Stimulated activated CD8-positive, alpha-beta memory T cell treated with anti-CD3 and anti-CD28 coated beads, Interleukin-12 subunit alpha, Interleukin-12 subunit beta, amount 100 ng/mL, for 1 hour (primary cell): ENCODE measurements around the gene SMARCAL1.

Experiments used
- DNase-seq: peaks from one replicate; pipeline ENCODE4 v3.0.0-alpha.2; 2020; ENCODE audit warnings: low read depth

Gene SMARCAL1

DNA sequence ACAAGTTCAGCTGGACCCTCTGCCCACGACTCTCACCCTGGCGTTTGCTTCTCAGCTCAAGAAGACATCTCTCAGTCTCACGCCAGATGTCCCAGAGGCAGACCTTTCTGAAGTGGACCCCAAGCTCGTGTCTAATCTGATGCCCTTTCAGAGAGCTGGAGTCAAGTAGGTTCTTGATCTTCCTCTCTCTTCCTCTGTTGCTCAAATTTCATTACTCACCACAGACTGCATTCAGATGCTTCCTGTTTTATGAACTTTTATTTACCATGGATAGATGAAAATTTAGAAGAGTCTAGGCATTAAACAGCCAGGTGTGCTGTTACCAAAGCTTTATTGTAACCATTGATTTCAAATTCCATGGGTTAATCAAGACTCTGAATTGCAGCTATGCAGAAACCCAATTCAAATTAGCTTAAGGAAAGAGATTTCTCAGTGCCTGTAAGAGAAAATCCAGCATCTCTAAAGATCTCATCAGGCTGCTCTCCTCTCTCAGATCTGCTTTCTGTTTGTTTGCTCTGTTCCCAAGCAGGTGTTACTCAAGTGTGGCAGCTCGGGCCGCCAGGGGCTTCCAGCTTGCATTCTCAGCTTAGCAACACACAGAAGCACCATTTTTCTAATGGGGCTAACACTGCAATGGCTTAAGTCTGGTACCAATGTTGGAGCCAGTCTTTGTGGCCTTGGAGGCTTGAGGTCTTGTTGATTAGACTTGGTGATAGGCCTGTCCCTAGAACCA, 16.5 kb downstream of the SMARCAL1 start:
- no peak for DNase-seq

GRCh38 chr2:216429428-216429827, 17.1 kb downstream of the SMARCAL1 start:
- DNase-seq = no peak

DNA sequence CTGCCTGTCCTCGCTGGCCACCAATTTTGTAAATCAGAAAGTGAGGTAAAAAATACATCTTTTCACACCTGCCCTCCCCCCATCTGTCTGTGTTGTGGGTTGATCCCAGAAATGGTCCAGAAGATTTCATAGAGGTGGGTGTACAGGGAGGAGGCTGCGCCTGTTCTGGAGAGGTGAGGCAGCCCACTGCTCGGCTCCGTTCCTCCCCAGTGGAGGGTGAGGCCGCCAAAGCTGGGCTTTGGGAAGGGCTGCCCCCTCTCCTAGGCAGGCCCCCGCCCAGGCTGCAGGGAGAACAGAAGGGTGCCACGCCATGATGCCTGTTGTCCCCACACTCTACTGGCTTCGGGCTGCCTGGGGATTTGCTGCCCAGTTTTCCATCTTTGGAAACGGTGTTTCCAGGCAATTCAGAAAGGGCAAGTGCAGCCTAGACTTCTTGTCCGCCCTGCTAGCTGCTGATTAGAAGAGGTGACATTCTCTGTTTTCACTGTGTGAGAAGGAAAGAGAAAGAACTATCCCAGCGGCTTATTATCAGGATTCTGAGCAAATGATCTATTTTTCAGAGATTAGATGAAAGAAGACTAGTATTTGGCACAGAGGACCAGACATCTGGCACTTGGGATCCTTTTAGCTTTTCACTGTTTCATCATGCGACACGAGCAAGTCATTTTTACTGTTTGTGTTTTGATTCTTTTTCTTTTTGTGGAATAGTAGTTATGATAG, 18.7 kb downstream of the SMARCAL1 start:
- DNase-seq = no peak

- no peak for DNase-seq
Observed at GRCh38 chr2:216431531-216431856, 19.2 kb downstream of the SMARCAL1 start.

DNA sequence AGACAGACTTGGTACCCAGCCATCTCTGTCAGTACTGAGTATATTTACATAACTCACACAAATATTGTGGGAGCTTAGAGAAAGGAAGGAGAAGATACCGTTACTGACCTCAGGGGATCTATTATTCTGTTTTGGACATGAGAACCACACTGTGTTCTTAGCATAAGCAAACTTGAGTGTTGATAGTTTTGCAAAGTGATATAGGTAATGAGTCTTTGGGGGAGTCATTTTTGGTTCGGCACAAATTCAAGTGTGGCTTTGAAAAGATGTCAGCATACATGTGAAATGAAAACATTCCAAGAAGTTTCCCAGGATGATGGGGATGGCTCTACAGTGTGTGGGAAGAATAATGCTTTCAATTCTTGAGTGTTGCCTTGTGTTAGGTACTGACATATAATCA, 24.1 kb downstream of the SMARCAL1 start:
- DNase-seq = no peak

DNA sequence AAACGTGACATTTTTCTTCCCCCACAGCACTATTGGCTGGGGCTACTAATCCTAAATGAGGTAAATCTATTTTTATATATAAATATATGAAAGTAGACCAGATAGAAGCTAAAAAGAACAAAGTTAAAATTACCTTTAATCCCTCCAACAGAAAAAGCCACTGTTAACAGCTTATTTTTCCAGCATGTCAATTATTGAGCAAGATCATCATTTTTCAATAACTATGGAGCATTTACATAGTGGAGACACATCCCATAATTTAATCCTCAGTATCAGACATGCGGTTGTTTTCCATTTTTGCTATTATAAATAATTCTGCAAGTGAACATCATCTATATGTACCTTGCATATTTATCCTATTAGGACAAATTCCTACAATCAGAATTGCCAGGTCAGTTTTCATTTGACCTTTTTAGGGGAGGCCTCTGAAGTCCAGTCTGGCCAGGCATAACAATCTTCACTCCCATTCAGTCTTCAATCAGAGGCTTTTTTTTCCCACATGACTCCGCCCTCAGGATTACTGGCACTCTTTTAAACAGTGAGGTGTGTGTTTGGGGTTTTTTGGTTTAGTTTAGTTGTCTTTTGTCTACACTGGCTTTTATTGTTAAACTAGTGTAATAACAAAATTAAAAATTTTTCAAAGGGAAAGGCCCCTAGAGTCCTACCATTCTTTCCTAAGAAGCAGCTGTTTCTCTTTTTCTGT, 29.2 kb downstream of the SMARCAL1 start:
- DNase-seq = no peak

GRCh38 chr2:216445501-216445900, 33.2 kb downstream of the SMARCAL1 start:
- no peak for DNase-seq

DNA sequence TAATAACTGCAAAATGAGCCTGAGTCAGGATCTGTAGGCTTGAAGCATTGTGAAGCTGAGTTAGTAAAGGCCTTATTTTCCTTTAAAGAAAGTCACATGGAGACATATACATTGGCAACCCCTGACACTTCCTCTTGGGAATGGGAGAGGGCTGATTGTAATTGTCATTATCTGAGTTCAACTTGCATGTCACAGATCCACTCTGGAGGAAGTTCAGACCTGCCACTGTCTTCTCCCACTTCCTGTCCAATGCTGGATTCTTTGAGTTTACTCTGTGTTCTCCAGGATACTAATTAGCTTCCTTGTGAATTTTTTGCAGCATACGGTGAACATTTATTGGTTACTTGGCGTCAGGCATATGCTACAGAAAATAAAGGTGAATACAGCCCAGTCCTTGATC, 34.1 kb downstream of the SMARCAL1 start:
- DNase-seq = no peak

DNA sequence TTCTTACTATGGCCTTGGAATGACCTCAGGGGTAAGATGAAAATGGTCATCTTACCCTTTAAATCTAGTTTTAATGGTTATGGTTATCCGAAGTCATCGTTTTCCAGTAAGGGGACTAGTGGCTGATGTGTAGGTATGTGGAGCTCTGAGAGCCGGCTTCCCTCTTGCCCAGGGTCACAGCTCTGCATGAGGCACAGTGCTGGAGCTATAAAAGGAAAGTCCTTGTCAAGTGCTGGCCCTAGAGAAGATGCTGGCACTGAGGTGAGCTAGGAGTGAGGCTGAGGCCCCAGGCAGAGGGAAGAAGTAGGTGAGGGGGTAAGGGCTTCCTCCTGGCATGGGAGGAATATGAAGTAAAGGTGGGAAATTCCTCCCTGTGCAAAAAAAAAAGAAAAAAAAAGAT, 35.0 kb downstream of the SMARCAL1 start:
- DNase-seq = no peak

DNA sequence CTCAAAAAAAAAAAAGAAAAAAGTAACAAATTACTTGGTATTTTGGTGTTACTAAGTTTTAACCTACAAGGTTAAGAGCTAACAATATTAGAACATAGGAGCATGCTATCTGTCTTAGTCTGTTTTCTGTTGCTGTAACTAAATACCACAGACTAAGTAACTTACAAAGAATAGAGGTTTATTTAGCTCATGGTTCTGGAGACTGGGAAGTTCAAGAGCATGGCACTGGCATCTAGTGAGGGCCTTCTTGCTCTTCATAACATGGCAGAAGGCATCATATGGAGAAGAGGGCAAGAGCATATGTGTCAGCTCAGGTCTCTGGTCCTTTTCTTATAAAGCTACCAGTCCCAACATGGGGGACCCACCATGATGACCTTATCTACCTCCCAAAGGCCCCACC, 36.5 kb downstream of the SMARCAL1 start:
- no peak for DNase-seq

DNA sequence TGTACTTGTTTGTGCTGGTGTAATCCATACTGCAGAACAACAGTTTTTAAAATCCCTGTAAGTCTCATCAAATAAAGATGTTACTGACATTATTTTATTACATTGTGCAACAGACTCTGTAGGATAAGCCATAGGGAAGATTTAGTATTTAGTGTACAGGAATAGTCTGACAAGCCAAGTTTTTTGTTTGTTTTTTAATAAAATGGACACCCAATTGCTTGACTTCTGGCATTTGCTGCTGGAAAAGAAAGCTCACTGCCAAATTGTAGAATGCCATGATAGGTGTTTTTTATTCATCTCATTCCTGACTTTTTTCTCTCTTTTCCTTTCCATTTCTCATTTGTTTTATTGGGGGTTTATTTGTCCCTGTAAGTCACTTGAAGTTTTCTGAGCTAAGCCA, 38.1 kb downstream of the SMARCAL1 start:
- DNase-seq = no peak

DNA sequence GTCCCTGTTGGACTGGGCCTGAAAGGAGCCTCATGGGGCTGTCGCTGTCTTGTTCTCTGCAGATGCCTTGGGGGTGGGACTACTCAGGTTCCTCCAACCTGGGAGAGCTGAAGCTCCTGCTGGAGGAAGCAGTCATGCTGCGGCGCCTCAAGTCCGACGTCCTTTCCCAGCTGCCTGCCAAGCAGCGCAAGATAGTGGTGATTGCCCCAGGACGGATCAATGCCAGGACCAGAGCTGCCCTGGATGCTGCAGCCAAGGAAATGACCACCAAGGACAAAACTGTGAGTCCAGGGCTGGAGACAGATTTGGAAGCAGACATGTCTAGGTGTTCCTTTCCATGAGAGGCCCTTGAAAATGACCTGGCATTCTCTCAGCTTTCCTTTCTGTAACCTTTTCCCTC, 38.5 kb downstream of the SMARCAL1 start:
- no peak for DNase-seq

- no peak for DNase-seq
Observed at GRCh38 chr2:216453955-216454614, 41.8 kb downstream of the SMARCAL1 start.

DNA sequence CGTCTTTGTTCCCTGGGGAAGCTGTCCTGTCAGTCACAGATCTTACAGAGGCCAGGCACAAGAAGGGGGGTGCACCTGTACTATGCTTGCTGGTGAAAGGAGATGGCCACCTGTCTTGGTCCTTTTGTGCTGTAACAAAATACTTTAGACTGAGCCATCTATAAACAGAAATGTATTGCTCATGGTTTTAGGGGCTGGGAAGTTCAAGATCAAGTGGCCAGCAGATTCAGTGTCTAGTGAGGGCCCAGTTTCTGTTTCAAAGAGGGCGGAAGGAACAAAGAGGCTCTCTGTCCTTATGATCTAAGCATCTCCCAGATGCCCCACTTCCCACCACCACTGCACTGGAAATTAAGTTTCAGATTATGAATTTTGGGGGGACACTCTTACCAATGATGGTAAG, 50.9 kb downstream of the SMARCAL1 start:
- DNase-seq = no peak

DNA sequence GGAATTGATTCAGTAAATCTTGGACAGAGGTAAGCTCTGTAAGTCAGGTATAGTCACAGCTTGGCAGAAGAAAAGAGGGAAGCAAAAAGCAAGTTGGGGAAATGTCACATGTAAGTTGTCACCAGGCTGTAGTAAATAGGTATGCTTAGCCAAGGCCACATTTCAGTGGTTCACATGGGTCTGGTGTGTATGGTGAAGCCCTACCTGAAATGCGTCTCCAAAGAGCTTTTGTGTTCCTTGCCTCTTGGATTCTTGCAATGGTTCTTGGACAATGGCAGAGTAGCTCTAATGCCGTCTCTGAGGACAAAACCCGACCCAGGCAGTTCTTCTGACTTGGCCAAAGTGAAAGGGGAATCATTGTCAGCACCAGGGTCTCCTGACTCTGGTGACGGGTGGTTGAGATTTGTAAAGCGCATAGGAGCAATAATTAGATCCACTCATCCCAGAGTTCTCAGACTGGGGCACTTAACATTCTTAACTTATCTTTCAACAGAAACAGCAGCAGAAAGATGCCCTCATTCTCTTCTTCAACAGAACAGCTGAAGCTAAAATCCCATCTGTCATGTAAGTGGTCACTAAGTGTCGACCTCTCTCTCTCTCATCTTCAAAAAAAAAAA, 51.9 kb downstream of the SMARCAL1 start:
- no peak for DNase-seq

- no peak for DNase-seq
Observed at GRCh38 chr2:216465579-216466195, 53.4 kb downstream of the SMARCAL1 start.

DNA sequence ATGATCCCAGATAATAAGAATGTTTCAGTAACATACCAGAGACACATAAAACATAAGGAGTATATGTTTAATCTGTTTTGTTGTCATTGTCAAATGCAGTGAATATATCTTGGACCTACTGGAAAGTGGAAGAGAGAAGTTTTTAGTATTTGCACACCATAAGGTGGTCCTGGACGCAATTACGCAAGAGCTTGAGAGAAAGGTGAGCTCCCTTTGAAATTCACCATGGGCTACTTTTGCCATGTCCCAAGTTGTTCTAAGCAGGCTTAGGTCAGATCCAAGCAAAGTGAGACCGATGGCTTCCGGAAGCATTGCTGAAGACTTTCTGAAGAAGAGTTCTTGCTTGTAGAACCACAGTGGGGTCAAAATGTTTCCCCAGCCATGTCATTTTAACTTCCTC, 55.6 kb downstream of the SMARCAL1 start:
- DNase-seq = no peak

- DNase-seq = no peak
Observed at GRCh38 chr2:216469661-216470060, 57.4 kb downstream of the SMARCAL1 start.

DNA sequence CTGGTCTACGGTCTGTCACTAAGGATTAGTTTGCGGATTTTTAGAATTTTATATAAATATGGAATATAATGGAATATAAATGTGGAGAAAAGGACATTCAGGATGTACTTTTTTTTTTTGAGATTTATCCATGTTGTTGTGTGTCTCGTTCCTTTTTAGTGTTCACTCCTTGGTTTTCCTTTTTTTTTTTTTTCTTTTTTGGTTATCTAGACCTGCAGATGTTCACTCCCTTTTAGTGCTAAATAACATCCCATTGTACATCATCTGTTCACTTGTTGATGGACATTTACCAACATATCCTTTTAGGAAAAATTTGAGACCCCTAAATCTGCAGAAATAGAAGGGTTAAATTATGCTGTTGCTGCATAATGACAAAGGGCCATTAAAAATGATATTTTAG, 60.9 kb downstream of the SMARCAL1 start:
- no peak for DNase-seq

DNA sequence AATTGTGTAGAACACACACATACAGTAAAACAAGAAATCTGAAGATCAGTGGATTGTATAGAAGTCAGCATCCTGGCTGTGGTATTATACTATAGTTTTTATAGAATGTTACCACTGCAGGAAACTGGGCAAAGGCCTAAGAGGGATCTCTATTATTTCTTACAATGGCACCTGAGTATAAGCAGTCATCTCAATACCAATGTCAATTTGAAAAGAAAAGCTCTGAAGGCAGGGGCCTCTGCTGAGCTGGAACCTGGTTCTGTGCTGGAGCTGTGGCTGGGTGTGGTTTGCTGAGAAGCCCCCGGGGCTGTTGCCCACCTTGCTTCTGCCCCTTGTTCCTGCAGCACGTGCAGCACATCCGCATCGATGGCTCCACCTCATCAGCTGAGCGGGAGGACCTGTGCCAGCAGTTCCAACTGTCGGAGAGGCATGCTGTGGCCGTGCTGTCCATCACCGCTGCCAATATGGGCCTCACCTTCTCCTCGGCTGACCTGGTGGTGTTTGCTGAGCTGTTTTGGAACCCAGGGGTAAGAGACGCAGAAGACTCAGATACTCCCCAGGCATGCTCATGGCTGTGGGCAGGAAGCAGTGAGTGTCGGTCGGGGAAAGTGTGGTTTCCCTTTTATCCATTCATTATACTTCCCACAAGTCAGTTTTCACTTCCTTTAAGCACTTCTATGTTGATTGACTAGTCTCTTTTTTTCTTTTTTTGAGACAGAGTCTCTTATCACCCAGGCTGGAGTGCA, 62.8 kb downstream of the SMARCAL1 start:
- no peak for DNase-seq

GRCh38 chr2:216475767-216476166, 63.5 kb downstream of the SMARCAL1 start:
- DNase-seq = no peak
